T-helper 2 cell treated with Interferon-gamma antibody and Interleukin-4, amounts not matched to agents 5 μg/mL and 100 μg/mL, for 36 hours (primary cell): ENCODE measurements around the gene LPIN3.

ENCODE experiments used
- DNase-seq: peaks from one replicate; pipeline ENCODE4 v3.0.0; 2021; ENCODE audit warnings: low spot score
- H3K27ac Mint-ChIP-seq: one replicate; pipeline ENCODE4 v1.8.0; 2021; ENCODE audit warnings: mild to moderate bottlenecking, mixed read lengths
- H3K27me3 Mint-ChIP-seq: one replicate; pipeline ENCODE4 v1.8.0; 2021; ENCODE audit warnings: low read depth, mixed read lengths
- H3K36me3 Mint-ChIP-seq: one replicate; pipeline ENCODE4 v1.8.0; 2021; ENCODE audit warnings: low read depth, mixed read lengths
- H3K4me1 Mint-ChIP-seq: one replicate; pipeline ENCODE4 v1.8.0; 2021; ENCODE audit warnings: low read depth, mixed read lengths
- H3K4me3 Mint-ChIP-seq: one replicate; pipeline ENCODE4 v1.8.0; 2022; ENCODE audit warnings: mild to moderate bottlenecking, moderate library complexity, mixed read lengths
- H3K9me3 Mint-ChIP-seq: one replicate; pipeline ENCODE4 v1.8.0; 2021; ENCODE audit warnings: mixed read lengths

Gene LPIN3

DNA sequence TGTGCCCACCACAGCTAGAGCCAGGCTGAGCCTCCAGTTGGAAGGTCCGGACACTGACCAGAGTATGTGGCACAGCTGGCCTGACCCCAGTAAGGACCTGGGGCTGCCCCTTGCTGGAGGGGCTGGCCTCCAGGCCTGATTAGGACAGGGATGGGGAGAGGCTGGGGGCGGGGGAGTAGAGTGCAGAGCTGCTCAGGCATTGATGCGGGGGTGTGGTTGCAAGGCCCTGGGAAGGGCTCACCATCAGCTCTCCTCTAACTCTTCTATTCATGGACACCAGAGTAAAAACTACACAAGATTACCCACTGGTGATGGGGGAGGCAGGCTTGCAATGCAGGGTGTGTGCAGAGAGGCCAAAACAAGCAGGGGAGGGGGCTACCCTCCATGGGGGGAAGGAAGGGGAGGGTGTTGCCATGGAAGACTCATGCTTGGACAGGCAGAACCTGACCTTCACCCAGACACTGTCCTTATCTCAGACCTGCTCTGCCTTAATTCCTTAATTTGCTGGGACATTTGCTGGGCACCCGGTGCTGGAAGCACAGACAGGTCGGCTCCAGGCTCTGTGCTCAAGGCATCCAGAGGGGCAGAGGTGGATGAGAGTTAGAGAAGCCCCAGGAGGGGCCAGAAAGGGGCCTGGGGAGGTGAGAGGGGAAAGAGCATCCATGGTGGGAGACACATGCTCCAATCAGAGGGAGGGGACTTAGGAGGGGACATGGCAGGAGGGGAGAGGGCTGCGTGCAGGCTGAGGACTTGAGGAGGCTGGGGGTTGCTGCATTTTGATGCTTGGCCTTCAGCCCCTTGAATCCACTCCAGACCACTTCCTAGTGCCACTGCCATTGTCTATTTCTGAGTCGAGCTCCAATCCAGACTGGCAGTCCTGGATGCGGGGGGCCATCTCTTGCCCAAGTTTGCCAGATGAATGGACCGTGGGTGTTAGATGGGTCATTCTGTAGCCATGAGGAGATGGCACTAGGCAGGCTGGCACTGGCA is 33.6 kb downstream of the LPIN3 start:
- no peak for DNase-seq
- Mint-ChIP-seq H3K4me3 (no peak overlapping the region), H3K9me3 (peaks cover 4% of the 10 kb centered on the region), H3K27me3 (peaks cover 24% of the 10 kb centered on the region), H3K27ac (no peak overlapping the region), H3K36me3 (no peaks in the 10 kb centered on the region), H3K4me1 (no peaks in the 10 kb centered on the region)

GRCh38 chr20:41375846-41376245 is 35.2 kb downstream of the LPIN3 start:
- Mint-ChIP-seq H3K4me3 (no peak overlapping the region), H3K27ac (no peak overlapping the region), H3K36me3 (no peaks in the 10 kb centered on the region), H3K9me3 (peaks cover 4% of the 10 kb centered on the region), H3K27me3 (peaks cover 36% of the 10 kb centered on the region), H3K4me1 (peaks cover 2% of the 10 kb centered on the region)
- DNase-seq, result no peak

DNA sequence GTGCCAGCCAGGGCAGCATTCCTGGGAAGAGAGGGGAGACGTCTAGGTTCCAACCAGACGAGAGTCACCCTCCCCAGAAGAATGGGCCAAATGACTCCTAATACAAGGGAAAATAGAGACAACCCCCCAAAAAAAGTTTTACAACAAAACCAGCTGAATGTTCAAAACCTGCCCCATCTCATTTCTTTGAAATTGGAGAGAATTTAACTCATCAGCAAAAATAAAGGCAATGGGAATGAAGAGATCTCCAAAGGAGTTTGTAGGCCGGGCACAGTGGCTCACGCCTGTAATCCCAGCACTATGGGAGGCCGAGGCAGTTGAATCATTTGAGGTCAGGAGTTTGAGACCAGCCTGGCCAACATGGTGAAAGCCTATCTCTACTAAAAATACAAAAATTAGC is 35.7 kb downstream of the LPIN3 start:
- peaks cover 38% of the 10 kb centered on the region for H3K27me3 Mint-ChIP-seq
- H3K36me3 Mint-ChIP-seq, result no peaks in the 10 kb centered on the region

DNA sequence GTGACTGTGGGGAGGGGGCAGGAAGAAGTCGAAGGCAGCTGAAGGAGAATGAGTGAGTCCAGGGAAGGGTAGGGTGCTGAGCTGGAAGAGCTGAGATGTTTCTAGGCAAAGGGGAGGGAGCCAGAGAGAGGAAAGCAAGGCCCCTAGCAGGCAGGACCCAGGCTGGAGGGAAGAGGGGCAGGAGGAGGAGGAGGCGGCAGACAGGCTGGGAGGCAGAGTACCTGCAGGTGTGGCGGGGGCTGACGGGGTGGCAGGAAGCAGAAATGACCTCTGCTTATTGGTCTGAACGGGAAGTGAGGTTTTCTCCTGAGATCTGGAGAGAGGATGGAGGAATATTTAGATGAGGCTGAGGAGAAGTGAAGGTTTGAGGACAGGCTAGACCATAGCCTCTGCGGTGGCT is 36.7 kb downstream of the LPIN3 start:
- no peaks in the 10 kb centered on the region for H3K36me3 Mint-ChIP-seq
- H3K27ac Mint-ChIP-seq, result no peak overlapping the region
- H3K4me3 Mint-ChIP-seq, result no peak overlapping the region
- H3K27me3 Mint-ChIP-seq, result peaks cover 38% of the 10 kb centered on the region
- no peaks in the 10 kb centered on the region for H3K9me3 Mint-ChIP-seq
- H3K4me1 Mint-ChIP-seq, result peaks cover 5% of the 10 kb centered on the region
- DNase-seq, result no peak

More for the DNA sequence above, 35.7 kb downstream of the LPIN3 start:
- DNase-seq, result no peak
- Mint-ChIP-seq H3K9me3 (peaks cover 1% of the 10 kb centered on the region), H3K4me1 (peaks cover 2% of the 10 kb centered on the region), H3K4me3 (no peak overlapping the region), H3K27ac (no peak overlapping the region)

GRCh38 chr20:41379551-41379950 is 38.9 kb downstream of the LPIN3 start:
- Mint-ChIP-seq H3K27ac (no peak overlapping the region), H3K4me1 (peaks cover 7% of the 10 kb centered on the region), H3K4me3 (no peak overlapping the region), H3K9me3 (no peaks in the 10 kb centered on the region), H3K36me3 (no peaks in the 10 kb centered on the region), H3K27me3 (peaks cover 34% of the 10 kb centered on the region)
- no peak for DNase-seq

DNA sequence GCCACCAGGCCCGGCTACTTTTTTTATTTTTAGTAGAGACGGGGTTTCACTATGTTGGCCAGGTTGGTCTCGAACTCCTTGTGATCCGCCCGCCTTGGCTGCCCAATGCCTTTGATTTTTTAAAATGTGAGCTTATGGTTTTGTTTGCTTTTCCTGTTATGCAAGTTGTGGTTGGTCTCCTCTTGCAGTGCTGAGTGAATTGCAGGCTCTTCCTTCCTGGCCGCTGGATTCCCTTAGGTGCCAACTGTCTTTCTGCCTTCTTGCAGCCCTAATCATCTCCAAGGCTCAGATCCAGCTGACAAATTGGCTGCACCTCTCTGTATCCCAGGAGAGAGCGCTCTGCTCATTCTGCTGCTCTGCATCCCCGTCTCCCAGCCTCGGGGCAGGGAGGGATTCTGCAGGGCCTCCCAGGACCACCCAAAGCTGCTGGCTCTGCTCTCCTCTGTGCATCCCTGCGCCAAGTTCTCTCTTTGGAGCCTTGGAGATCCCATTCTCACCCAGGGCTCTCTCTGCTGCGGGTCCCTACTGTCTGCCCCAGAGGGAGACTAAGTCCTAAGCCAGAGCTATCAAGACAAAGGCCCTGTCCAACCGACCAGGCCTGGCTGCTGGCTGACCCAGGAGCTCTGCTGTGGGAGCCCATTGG is 40.1 kb downstream of the LPIN3 start:
- no peak for DNase-seq
- Mint-ChIP-seq H3K4me3 (no peak overlapping the region), H3K27me3 (peaks cover 34% of the 10 kb centered on the region), H3K9me3 (no peaks in the 10 kb centered on the region), H3K36me3 (no peaks in the 10 kb centered on the region), H3K4me1 (peaks cover 7% of the 10 kb centered on the region), H3K27ac (no peak overlapping the region)

- Mint-ChIP-seq H3K4me3 (no peak overlapping the region), H3K9me3 (no peaks in the 10 kb centered on the region), H3K27me3 (peaks cover 22% of the 10 kb centered on the region), H3K4me1 (peaks cover 7% of the 10 kb centered on the region), H3K36me3 (no peaks in the 10 kb centered on the region), H3K27ac (no peak overlapping the region)
- DNase-seq, result no peak
Observed at GRCh38 chr20:41382791-41383305, 42.2 kb downstream of the LPIN3 start.

GRCh38 chr20:41386502-41387427 is 46.1 kb downstream of the LPIN3 start:
- H3K4me1 Mint-ChIP-seq, result peaks cover 4% of the 10 kb centered on the region
- peaks cover 3% of the 10 kb centered on the region for H3K27me3 Mint-ChIP-seq
- H3K4me3 Mint-ChIP-seq, result no peak overlapping the region
- H3K36me3 Mint-ChIP-seq, result no peaks in the 10 kb centered on the region
- no peaks in the 10 kb centered on the region for H3K9me3 Mint-ChIP-seq
- no peak overlapping the region for H3K27ac Mint-ChIP-seq
- DNase-seq, result no peak

GRCh38 chr20:41387444-41387851 is 46.8 kb downstream of the LPIN3 start:
- H3K9me3 Mint-ChIP-seq, result no peaks in the 10 kb centered on the region
- no peak overlapping the region for H3K27ac Mint-ChIP-seq
- H3K27me3 Mint-ChIP-seq, result peaks cover 3% of the 10 kb centered on the region
- DNase-seq, result no peak
- no peaks in the 10 kb centered on the region for H3K36me3 Mint-ChIP-seq
- peaks cover under 1% of the 10 kb centered on the region for H3K4me1 Mint-ChIP-seq
- H3K4me3 Mint-ChIP-seq, result no peak overlapping the region

DNA sequence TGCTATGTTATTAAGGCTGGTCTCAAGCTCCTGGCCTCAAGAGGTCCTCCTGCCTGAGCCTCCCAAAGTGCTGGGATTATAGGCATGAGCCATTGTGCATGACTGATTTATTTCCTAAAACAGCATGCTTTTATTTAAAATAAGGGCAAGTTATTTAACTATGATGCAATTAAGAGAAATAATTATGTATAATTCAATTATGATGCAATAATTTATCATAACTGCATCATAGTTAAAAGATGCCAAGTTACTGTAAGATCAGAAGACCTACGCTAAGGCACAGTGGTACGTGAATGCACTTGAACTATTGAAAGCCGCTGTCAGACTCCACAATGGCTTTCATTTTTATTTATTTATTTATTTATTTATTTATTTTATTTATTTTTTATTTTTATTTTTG is 50.3 kb downstream of the LPIN3 start:
- DNase-seq, result no peak
- Mint-ChIP-seq H3K4me1 (no peaks in the 10 kb centered on the region), H3K27ac (no peak overlapping the region), H3K27me3 (peaks cover 3% of the 10 kb centered on the region), H3K4me3 (no peak overlapping the region), H3K9me3 (no peaks in the 10 kb centered on the region), H3K36me3 (no peaks in the 10 kb centered on the region)

- H3K27ac Mint-ChIP-seq, result no peak overlapping the region
- no peaks in the 10 kb centered on the region for H3K9me3 Mint-ChIP-seq
Observed at GRCh38 chr20:41391587-41392001, 51.0 kb downstream of the LPIN3 start.

GRCh38 chr20:41392295-41392694 is 51.7 kb downstream of the LPIN3 start:
- Mint-ChIP-seq H3K27ac (no peak overlapping the region), H3K4me3 (no peak overlapping the region), H3K4me1 (no peaks in the 10 kb centered on the region), H3K9me3 (no peaks in the 10 kb centered on the region), H3K36me3 (no peaks in the 10 kb centered on the region), H3K27me3 (peaks cover 3% of the 10 kb centered on the region)
- DNase-seq, result no peak

More at GRCh38 chr20:41391587-41392001, 51.0 kb downstream of the LPIN3 start:
- Mint-ChIP-seq H3K36me3 (no peaks in the 10 kb centered on the region), H3K27me3 (peaks cover 3% of the 10 kb centered on the region), H3K4me1 (no peaks in the 10 kb centered on the region), H3K4me3 (no peak overlapping the region)
- DNase-seq, result no peak

DNA sequence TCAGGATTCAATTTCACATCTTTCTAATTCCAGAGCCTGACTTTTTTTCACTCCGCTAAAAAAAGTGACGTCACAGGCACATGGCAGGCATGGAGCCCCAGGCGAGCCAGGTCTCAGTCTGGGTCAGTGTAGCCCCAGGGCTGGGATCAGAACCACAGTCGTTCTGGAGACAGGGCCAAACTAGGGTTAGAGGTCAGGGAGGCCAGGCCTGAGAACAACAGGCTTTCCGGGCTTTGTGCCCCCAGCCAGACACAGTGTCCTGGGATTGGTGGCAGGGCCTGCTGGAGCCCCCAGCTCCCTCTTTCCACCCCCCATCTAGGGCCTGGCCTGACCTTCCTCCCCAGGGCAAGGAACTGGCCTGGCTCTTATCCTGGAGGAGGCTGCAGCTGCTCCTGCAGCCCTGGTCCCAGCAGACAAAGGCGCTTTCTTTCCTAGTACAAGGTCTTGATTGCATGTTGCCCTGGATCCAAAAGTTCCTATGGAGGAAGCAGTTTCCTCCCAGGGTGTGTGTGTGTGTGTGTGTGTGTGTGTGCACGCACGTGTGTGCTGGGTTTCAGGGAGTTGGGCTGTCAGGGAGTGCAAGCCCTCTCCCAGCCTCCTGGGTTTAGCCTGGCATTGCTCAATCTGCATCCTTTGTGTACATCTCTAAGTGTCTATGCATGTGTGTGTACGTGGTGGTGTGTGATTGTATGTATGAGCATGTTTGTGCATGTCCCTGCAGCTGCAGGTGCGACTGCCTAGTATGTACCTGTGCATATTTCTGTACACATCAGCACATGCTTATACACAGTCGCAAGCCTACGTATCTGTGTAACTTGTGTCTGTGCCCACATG is 52.5 kb downstream of the LPIN3 start:
- peaks cover 3% of the 10 kb centered on the region for H3K27me3 Mint-ChIP-seq
- no peaks in the 10 kb centered on the region for H3K9me3 Mint-ChIP-seq
- H3K4me1 Mint-ChIP-seq, result no peaks in the 10 kb centered on the region
- DNase-seq, result no peak
- H3K27ac Mint-ChIP-seq, result no peak overlapping the region
- H3K4me3 Mint-ChIP-seq, result no peak overlapping the region
- no peaks in the 10 kb centered on the region for H3K36me3 Mint-ChIP-seq
